ENCODE results near the gene THSD4. TPM values are rescaled to one million over a fixed set of nuclear protein-coding genes. Genes with fewer than 3 reads are reported as not detected.
A peak's percentile ranks its signal among the peaks of the same experiment; 100 is the strongest.

Gene THSD4
- total RNA-seq, 2 experiments from 2014 or later, result not detected

DNA sequence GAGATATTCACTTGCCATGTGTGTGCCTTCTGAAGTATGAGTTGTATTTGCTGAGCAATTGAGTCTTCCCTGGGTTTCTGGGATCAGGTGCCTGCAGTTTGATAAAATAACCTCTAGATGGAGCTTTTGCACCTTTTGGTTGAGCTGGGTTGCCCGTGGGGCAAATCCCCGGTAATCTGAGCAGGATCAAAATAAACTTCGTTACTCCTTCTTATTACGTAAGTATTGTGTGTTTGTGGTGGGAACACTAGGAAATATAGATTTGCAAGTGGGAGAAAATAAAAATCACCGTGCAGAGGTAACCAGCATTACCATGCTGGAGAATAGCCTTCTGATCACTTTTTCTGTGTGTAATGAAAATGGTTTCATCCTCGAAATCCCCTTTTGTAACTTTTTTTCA, 417.7 kb downstream of the THSD4 start:
- H3K4me1 Mint-ChIP-seq (ENCODE audit: low read depth), result no peaks in the 10 kb centered on the region
- peaks cover 4% of the 10 kb centered on the region for H3K9me3 Mint-ChIP-seq
- CTCF ChIA-PET, result no interaction called here
- POLR2A ChIA-PET, result no interaction called here
- H3K4me3 Mint-ChIP-seq, result no peak overlapping the region
- peaks cover 15% of the 10 kb centered on the region for H3K27me3 Mint-ChIP-seq
- TF ChIP-seq, protein P1, sequence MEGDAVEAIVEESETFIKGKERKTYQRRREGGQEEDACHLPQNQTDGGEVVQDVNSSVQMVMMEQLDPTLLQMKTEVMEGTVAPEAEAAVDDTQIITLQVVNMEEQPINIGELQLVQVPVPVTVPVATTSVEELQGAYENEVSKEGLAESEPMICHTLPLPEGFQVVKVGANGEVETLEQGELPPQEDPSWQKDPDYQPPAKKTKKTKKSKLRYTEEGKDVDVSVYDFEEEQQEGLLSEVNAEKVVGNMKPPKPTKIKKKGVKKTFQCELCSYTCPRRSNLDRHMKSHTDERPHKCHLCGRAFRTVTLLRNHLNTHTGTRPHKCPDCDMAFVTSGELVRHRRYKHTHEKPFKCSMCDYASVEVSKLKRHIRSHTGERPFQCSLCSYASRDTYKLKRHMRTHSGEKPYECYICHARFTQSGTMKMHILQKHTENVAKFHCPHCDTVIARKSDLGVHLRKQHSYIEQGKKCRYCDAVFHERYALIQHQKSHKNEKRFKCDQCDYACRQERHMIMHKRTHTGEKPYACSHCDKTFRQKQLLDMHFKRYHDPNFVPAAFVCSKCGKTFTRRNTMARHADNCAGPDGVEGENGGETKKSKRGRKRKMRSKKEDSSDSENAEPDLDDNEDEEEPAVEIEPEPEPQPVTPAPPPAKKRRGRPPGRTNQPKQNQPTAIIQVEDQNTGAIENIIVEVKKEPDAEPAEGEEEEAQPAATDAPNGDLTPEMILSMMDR (IDR thresholded peaks at IDR 0.05), result peak; percentile 69
- DNase-seq (no peak), ATAC-seq (no peak)
- no peak overlapping the region for H3K27ac Mint-ChIP-seq
- H3K36me3 Mint-ChIP-seq (ENCODE audit: low read depth), result no peaks in the 10 kb centered on the region
- intact Hi-C loops (cut with micrococcal nuclease), result no loop called here

DNA sequence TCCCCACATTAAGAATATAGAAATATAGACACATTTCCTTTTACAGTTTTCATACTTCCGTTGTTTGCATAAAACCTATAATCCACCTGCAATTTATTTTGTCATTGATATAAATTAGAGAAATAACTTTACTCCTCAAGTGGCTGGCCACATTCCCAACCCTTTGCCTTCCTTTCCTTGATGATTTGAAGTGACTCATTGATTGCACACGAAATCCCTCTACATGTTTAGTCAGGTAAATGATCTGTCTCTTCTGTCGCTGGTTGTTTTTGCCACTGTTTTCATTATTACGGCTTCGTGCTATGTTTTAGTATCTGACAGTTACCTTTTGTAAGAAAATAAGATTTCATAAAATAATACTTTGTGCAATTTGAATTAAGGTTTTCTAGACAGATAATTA, 422.9 kb downstream of the THSD4 start:
- ChIA-PET CTCF (no interaction called here), POLR2A (no interaction called here)
- Mint-ChIP-seq H3K4me1 (ENCODE audit: low read depth) (no peaks in the 10 kb centered on the region), H3K27ac (no peak overlapping the region), H3K9me3 (peaks cover 1% of the 10 kb centered on the region), H3K36me3 (ENCODE audit: low read depth) (no peaks in the 10 kb centered on the region), H3K27me3 (peaks cover 14% of the 10 kb centered on the region), H3K4me3 (no peak overlapping the region)
- TF ChIP-seq, protein P1 (IDR thresholded peaks at IDR 0.05), result no peak
- intact Hi-C loops (cut with micrococcal nuclease), result no loop called here
- no peak for DNase-seq
- no peak for ATAC-seq

DNA sequence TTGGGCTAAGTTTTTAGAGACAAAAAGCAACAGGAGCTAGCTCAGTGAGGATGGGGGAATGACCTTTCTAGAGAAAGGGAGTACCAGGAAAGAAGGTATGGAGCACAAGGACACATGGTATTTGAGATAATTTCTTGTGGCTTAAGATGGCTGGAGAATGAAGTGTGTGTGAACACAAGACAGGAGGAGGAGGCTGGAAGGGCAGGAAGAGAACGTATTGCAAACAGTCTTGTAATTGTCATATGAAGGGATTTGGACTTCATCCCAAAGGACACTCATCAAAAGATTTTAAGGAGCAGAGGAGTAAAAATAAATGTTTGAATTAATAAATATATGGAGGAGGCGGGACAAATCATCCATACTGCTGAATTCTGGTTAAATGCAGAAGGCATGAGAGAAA, 426.5 kb downstream of the THSD4 start:
- intact Hi-C loops (cut with micrococcal nuclease), result no loop called here
- CTCF ChIA-PET, result no interaction called here
- TF ChIP-seq, protein P1 (IDR thresholded peaks at IDR 0.05), result no peak
- Mint-ChIP-seq H3K36me3 (ENCODE audit: low read depth) (no peaks in the 10 kb centered on the region), H3K4me1 (ENCODE audit: low read depth) (no peaks in the 10 kb centered on the region), H3K9me3 (no peaks in the 10 kb centered on the region), H3K4me3 (no peak overlapping the region), H3K27ac (no peak overlapping the region), H3K27me3 (peaks cover 16% of the 10 kb centered on the region)
- POLR2A ChIA-PET, result no interaction called here
- no peak for ATAC-seq
- DNase-seq, result no peak

DNA sequence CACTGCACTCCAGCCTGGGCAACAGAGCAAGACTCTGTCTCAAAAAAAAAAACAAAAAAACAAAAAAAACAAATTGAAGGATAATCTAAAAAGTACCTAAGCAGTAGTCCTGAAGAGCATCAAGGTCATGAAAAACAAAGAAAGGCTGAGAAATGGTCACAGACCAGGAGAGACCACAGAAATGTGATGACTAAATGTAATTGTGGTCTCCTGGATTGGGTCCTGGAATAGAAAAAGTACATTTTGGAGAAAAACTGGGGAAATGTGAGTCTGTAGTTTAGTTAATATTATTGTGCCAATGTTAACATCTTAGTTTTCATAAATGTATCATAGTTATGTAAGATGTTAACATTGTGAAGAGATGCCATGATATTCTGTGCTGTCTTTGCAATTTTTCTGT, 427.6 kb downstream of the THSD4 start:
- intact Hi-C loops (cut with micrococcal nuclease), result no loop called here
- Mint-ChIP-seq H3K36me3 (ENCODE audit: low read depth) (no peaks in the 10 kb centered on the region), H3K9me3 (no peaks in the 10 kb centered on the region), H3K4me1 (ENCODE audit: low read depth) (no peaks in the 10 kb centered on the region), H3K27ac (no peak overlapping the region), H3K27me3 (peaks cover 16% of the 10 kb centered on the region), H3K4me3 (no peak overlapping the region)
- TF ChIP-seq, protein P1 (IDR thresholded peaks at IDR 0.05), result no peak
- no peak for ATAC-seq
- DNase-seq, result no peak
- ChIA-PET CTCF (no interaction called here), POLR2A (no interaction called here)

DNA sequence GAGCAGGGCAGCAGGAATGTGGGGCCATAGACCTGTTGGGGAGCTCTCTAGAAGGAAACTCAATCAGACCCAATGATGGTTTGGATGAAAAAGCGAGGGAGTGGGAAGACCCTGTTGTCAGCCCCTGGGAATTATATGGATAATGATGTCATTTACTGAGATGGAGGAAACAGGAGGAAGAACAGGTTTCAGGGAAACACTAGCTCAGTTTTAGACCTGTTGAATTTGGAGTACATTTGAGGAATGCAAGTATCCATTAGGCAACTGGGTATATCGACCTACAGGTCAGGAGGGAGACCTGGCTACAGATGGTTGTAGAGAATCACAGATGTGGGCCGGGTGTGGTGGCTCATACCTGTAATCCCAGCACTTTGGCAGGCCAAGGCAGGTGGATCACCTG, 428.1 kb downstream of the THSD4 start:
- Mint-ChIP-seq H3K36me3 (ENCODE audit: low read depth) (no peaks in the 10 kb centered on the region), H3K27me3 (peaks cover 16% of the 10 kb centered on the region), H3K9me3 (no peaks in the 10 kb centered on the region), H3K4me3 (no peak overlapping the region), H3K27ac (no peak overlapping the region), H3K4me1 (ENCODE audit: low read depth) (no peaks in the 10 kb centered on the region)
- TF ChIP-seq, protein P1 (IDR thresholded peaks at IDR 0.05), result no peak
- intact Hi-C loops (cut with micrococcal nuclease), result no loop called here
- ATAC-seq (no peak), DNase-seq (no peak)
- ChIA-PET CTCF (no interaction called here), POLR2A (no interaction called here)

All from activated CD8-positive, alpha-beta T cell treated with anti-CD3 and anti-CD28 coated beads for 36 hours (primary cell).